ENCODE results near the gene TIMM44.

GRCh38 chr19:7968796-7969554 is 25.5 kb upstream of the TIMM44 start:
- no peak for TF ChIP-seq CTCF (IDR thresholded peaks at IDR 0.05; ENCODE audit: extremely low read depth in 1 of 2, insufficient read depth in 1 of 2, low read depth in 1 of 2, low read length in 2 of 2)
- no peak for TF ChIP-seq POLR2AphosphoS5 (IDR thresholded peaks at IDR 0.05; ENCODE audit: insufficient read depth, low read depth, low read length)
- TF ChIP-seq POLR2A (IDR thresholded peaks at IDR 0.05; ENCODE audit: low read depth, low read length): no peak
- no peak for TF ChIP-seq EZH2 (IDR thresholded peaks at IDR 0.05; ENCODE audit: borderline replicate concordance, low read depth, low read length, severe bottlenecking)
- no peak for TF ChIP-seq MAX (IDR thresholded peaks at IDR 0.05; ENCODE audit: insufficient read depth, insufficient read length)
